ENCODE measurements around the gene ARSG. TPM values are rescaled to one million over a fixed set of nuclear protein-coding genes. Genes with fewer than 3 reads are reported as not detected.

Gene ARSG
- total and polyA plus RNA-seq, 2 experiments from 2014 or later, result 1.7 to 5.1 TPM

- H3K79me2 ChIP-seq (replicated peaks; ENCODE audit: insufficient read depth), result no peaks in the 10 kb centered on the region
- no peaks in the 10 kb centered on the region for H3K4me1 ChIP-seq (ENCODE audit: insufficient read depth)
- no peaks in the 10 kb centered on the region for H3K36me3 ChIP-seq (ENCODE audit: insufficient read depth)
- no peak overlapping the region for H2AFZ ChIP-seq
- no peaks in the 10 kb centered on the region for H3K9me2 ChIP-seq (ENCODE audit: insufficient read depth)
- peaks cover 6% of the 10 kb centered on the region; the same call in 1 of the 3 replicates for H3K4me1 Mint-ChIP-seq
- no peak overlapping the region for H3K4me3 ChIP-seq
- ATAC-seq (no peak; the same call in 2 of the 3 replicates), DNase-seq (ENCODE audit: low spot score) (no peak)
- H3K27ac Mint-ChIP-seq, result no peak overlapping the region
- no peaks in the 10 kb centered on the region for H4K20me1 ChIP-seq (replicated peaks; ENCODE audit: insufficient read depth)
- H3K9me3 Mint-ChIP-seq, result no peaks in the 10 kb centered on the region; the same call in 2 of the 3 replicates
- H3K27ac ChIP-seq (ENCODE audit: low read depth), result no peak overlapping the region
- no peak overlapping the region for H3K4me2 ChIP-seq
- no peaks in the 10 kb centered on the region for H3K27me3 ChIP-seq (ENCODE audit: insufficient read depth)
- H3K27me3 Mint-ChIP-seq (ENCODE audit: insufficient read depth, low read depth, poor library complexity), result no peaks in the 10 kb centered on the region
- H3F3A ChIP-seq (replicated peaks; ENCODE audit: low read depth), result no peaks in the 10 kb centered on the region
- H3K4me3 Mint-ChIP-seq, result no peak overlapping the region
- TF ChIP-seq EZH2phosphoT487 (IDR thresholded peaks at IDR 0.05; ENCODE audit: unreplicated experiment) (no peak), JUNB (IDR thresholded peaks at IDR 0.05; ENCODE audit: unreplicated experiment) (no peak), NANOG (IDR thresholded peaks at IDR 0.05; ENCODE audit: borderline replicate concordance) (no peak), POLR2AphosphoS5 (IDR thresholded peaks at IDR 0.05; ENCODE audit: low read depth) (no peak), ZNF462 (CRISPR knock-in tag; IDR thresholded peaks at IDR 0.05) (no peak), ETS1 (IDR thresholded peaks at IDR 0.05) (no peak), CREB1 (CRISPR knock-in tag; IDR thresholded peaks at IDR 0.05; ENCODE audit: low read depth) (no peak), EZH2 (IDR thresholded peaks at IDR 0.05; ENCODE audit: low read depth, unreplicated experiment) (no peak), ZNF331 (CRISPR knock-in tag; IDR thresholded peaks at IDR 0.05; ENCODE audit: low read depth) (no peak)
- TF ChIP-seq, protein P1, sequence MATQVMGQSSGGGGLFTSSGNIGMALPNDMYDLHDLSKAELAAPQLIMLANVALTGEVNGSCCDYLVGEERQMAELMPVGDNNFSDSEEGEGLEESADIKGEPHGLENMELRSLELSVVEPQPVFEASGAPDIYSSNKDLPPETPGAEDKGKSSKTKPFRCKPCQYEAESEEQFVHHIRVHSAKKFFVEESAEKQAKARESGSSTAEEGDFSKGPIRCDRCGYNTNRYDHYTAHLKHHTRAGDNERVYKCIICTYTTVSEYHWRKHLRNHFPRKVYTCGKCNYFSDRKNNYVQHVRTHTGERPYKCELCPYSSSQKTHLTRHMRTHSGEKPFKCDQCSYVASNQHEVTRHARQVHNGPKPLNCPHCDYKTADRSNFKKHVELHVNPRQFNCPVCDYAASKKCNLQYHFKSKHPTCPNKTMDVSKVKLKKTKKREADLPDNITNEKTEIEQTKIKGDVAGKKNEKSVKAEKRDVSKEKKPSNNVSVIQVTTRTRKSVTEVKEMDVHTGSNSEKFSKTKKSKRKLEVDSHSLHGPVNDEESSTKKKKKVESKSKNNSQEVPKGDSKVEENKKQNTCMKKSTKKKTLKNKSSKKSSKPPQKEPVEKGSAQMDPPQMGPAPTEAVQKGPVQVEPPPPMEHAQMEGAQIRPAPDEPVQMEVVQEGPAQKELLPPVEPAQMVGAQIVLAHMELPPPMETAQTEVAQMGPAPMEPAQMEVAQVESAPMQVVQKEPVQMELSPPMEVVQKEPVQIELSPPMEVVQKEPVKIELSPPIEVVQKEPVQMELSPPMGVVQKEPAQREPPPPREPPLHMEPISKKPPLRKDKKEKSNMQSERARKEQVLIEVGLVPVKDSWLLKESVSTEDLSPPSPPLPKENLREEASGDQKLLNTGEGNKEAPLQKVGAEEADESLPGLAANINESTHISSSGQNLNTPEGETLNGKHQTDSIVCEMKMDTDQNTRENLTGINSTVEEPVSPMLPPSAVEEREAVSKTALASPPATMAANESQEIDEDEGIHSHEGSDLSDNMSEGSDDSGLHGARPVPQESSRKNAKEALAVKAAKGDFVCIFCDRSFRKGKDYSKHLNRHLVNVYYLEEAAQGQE (IDR thresholded peaks at IDR 0.05; ENCODE audit: unreplicated experiment), result no peak
- H3K36me3 Mint-ChIP-seq (ENCODE audit: low read depth), result no peaks in the 10 kb centered on the region
Observed at GRCh38 chr17:68468788-68469187, 177.5 kb downstream of the ARSG start.
